HEK293 (cell line): ENCODE measurements around the gene HCCS.
A peak's percentile ranks its signal among the peaks of the same experiment; 100 is the strongest.

Source experiments
- CTCF ChIA-PET: fragments of 350-600 bp; formaldehyde crosslinking; extraction: SDS; loops from one replicate; lab custom pipeline; 2021; ENCODE audit warnings: antibody characterized with exemption; lab: Yijun Ruan, JAX
- POLR2A ChIA-PET: fragments of 300-600 bp; formaldehyde crosslinking; extraction: SDS; loops from one replicate; lab custom pipeline; 2020; ENCODE audit warnings: antibody characterized with exemption, inconsistent platforms; lab: Yijun Ruan, JAX
- H3K27ac ChIP-seq: fragments of 200-500 bp; sonication (Bioruptor generic); 2 replicates; pipeline ENCODE4 v1.5.1; 2014; ENCODE audit warnings: low read depth, low read length, control low read depth, inconsistent platforms; ENCODE audit errors: extremely low read depth
- H3K36me3 ChIP-seq, 2 experiments: fragments of 200-500 bp in 1 of 2; sonication (Bioruptor generic) in 1 of 2; 1 replicate in 1 of 2; 2 replicates in 1 of 2; pipeline ENCODE4 v1.5.1; 2014 to 2017; ENCODE audit warnings: inconsistent platforms in 2 of 2, low read length in 2 of 2; ENCODE audit not compliant: control insufficient read depth in 2 of 2, insufficient read depth in 1 of 2
- H3K4me1 ChIP-seq: fragments of 200-500 bp; sonication (Bioruptor generic); 2 replicates; pipeline ENCODE4 v1.5.1; 2014; ENCODE audit warnings: mild to moderate bottlenecking, low read length, inconsistent platforms; ENCODE audit not compliant: control insufficient read depth, insufficient read depth
- H3K4me3 ChIP-seq: 2 replicates; pipeline ENCODE4 v1.5.1; 2011; ENCODE audit warnings: low read depth, mild to moderate bottlenecking, control low read depth, low read length, moderate library complexity
- H3K9me3 ChIP-seq: fragments of 200-500 bp; sonication (Bioruptor generic); 2 replicates; pipeline ENCODE4 v1.5.1; 2014; ENCODE audit warnings: low read depth, low read length, inconsistent platforms; ENCODE audit not compliant: control insufficient read depth, insufficient read depth
- BCL6B ChIP-seq: fragments of 450-650 bp; formaldehyde crosslinking; IDR thresholded peaks from 2 replicates; pipeline ENCODE4 v1.5.1; 2017; ENCODE audit warnings: missing biosample characterization, missing genetic modification characterization
- KLF17 ChIP-seq: fragments of 450-650 bp; formaldehyde crosslinking; IDR thresholded peaks from 2 replicates; pipeline ENCODE4 v1.5.1; 2016; ENCODE audit warnings: missing biosample characterization, missing genetic modification characterization
- PRDM4 ChIP-seq: fragments of 450-650 bp; formaldehyde crosslinking; IDR thresholded peaks from 2 replicates; pipeline ENCODE4 v1.5.1; 2017; ENCODE audit warnings: missing biosample characterization, missing genetic modification characterization
- SETDB1 ChIP-seq: IDR thresholded peaks from one replicate; pipeline ENCODE4 v1.6.1; 2017; ENCODE audit warnings: mild to moderate bottlenecking, low read length, moderate library complexity, mixed read lengths; ENCODE audit not compliant: insufficient read length
- SP3 ChIP-seq: fragments of 450-650 bp; formaldehyde crosslinking; IDR thresholded peaks from 2 replicates; pipeline ENCODE4 v1.5.1; 2016; ENCODE audit warnings: missing biosample characterization, missing genetic modification characterization
- ZBTB6 ChIP-seq: fragments of 450-650 bp; formaldehyde crosslinking; IDR thresholded peaks from 2 replicates; pipeline ENCODE4 v1.5.1; 2017; ENCODE audit warnings: missing biosample characterization, missing genetic modification characterization
- ZBTB8A ChIP-seq: fragments of 450-650 bp; formaldehyde crosslinking; IDR thresholded peaks from 2 replicates; pipeline ENCODE4 v1.5.1; 2016; ENCODE audit warnings: missing biosample characterization, missing genetic modification characterization
- ZFP37 ChIP-seq: fragments of 450-650 bp; formaldehyde crosslinking; IDR thresholded peaks from 2 replicates; pipeline ENCODE4 v1.5.1; 2016; ENCODE audit warnings: missing biosample characterization, missing genetic modification characterization
- ZNF121 ChIP-seq: fragments of 450-650 bp; formaldehyde crosslinking; IDR thresholded peaks from 2 replicates; pipeline ENCODE4 v1.5.1; 2016; ENCODE audit warnings: missing biosample characterization, missing genetic modification characterization
- ZNF157 ChIP-seq: fragments of 450-650 bp; formaldehyde crosslinking; IDR thresholded peaks from 2 replicates; pipeline ENCODE4 v1.5.1; 2016; ENCODE audit warnings: missing biosample characterization, missing genetic modification characterization
- ZNF169 ChIP-seq: fragments of 450-650 bp; formaldehyde crosslinking; IDR thresholded peaks from 2 replicates; pipeline ENCODE4 v1.5.1; 2016; ENCODE audit warnings: missing biosample characterization, missing genetic modification characterization
- ZNF211 ChIP-seq: fragments of 450-650 bp; formaldehyde crosslinking; IDR thresholded peaks from 2 replicates; pipeline ENCODE4 v1.5.1; 2016; ENCODE audit warnings: low read depth, missing biosample characterization, missing genetic modification characterization
- ZNF223 ChIP-seq: fragments of 450-650 bp; formaldehyde crosslinking; IDR thresholded peaks from 2 replicates; pipeline ENCODE4 v1.5.1; 2016; ENCODE audit warnings: missing biosample characterization, missing genetic modification characterization
- ZNF239 ChIP-seq: fragments of 450-650 bp; formaldehyde crosslinking; IDR thresholded peaks from 2 replicates; pipeline ENCODE4 v1.5.1; 2016; ENCODE audit warnings: missing biosample characterization, missing genetic modification characterization
- ZNF362 ChIP-seq: fragments of 450-650 bp; formaldehyde crosslinking; IDR thresholded peaks from 2 replicates; pipeline ENCODE4 v1.5.1; 2016; ENCODE audit warnings: missing biosample characterization, missing genetic modification characterization
- ZNF37A ChIP-seq: fragments of 450-650 bp; IDR thresholded peaks from 2 replicates; pipeline ENCODE4 v1.5.1; 2018; ENCODE audit warnings: missing biosample characterization, missing genetic modification characterization
- ZNF501 ChIP-seq: fragments of 450-650 bp; formaldehyde crosslinking; IDR thresholded peaks from 2 replicates; pipeline ENCODE4 v1.5.1; 2016; ENCODE audit warnings: missing biosample characterization, missing genetic modification characterization
- ZNF596 ChIP-seq: fragments of 450-650 bp; IDR thresholded peaks from 2 replicates; pipeline ENCODE4 v1.5.0; 2018; ENCODE audit warnings: missing biosample characterization, mild to moderate bottlenecking, missing genetic modification characterization, moderate library complexity
- ZNF645 ChIP-seq: fragments of 450-650 bp; formaldehyde crosslinking; IDR thresholded peaks from 2 replicates; pipeline ENCODE4; 2016; ENCODE audit warnings: missing biosample characterization, missing genetic modification characterization
- ZNF654 ChIP-seq: fragments of 450-650 bp; formaldehyde crosslinking; IDR thresholded peaks from 2 replicates; pipeline ENCODE4 v1.5.1; 2016; ENCODE audit warnings: low read depth, missing biosample characterization, missing genetic modification characterization
- ZNF76 ChIP-seq: fragments of 450-650 bp; formaldehyde crosslinking; IDR thresholded peaks from 2 replicates; pipeline ENCODE4; 2016; ENCODE audit warnings: low read depth, missing biosample characterization, missing genetic modification characterization, borderline replicate concordance
- ZNF768 ChIP-seq: fragments of 450-650 bp; formaldehyde crosslinking; IDR thresholded peaks from 2 replicates; pipeline ENCODE4 v1.5.1; 2018; ENCODE audit warnings: missing biosample characterization, mild to moderate bottlenecking, missing genetic modification characterization
- ZNF791 ChIP-seq: fragments of 450-650 bp; formaldehyde crosslinking; IDR thresholded peaks from 2 replicates; pipeline ENCODE4 v1.5.1; 2016; ENCODE audit warnings: missing biosample characterization, missing genetic modification characterization

HCCS gene

GRCh38 chrX:11105080-11105479 lies 6.1 kb upstream of the HCCS start (continued):
- TF ChIP-seq ZNF76 (tag by site-specific recombination) (no peak), ZNF768 (tag by site-specific recombination) (no peak), ZNF645 (tag by site-specific recombination) (no peak)

GRCh38 chrX:11108253-11108941 lies 2.7 kb upstream of the HCCS start:
- CTCF ChIA-PET, result no interaction called here
- H3K27ac ChIP-seq, result no peak overlapping the region
- no peak overlapping the region for H3K4me3 ChIP-seq
- TF ChIP-seq ZNF501, result no peak
- no peak for TF ChIP-seq KLF17 (tag by site-specific recombination)
- TF ChIP-seq ZNF239 (tag by site-specific recombination), result no peak
- no peak for TF ChIP-seq ZBTB8A (tag by site-specific recombination)
- TF ChIP-seq ZNF76 (tag by site-specific recombination), result peak; percentile 78
- TF ChIP-seq ZNF157 (tag by site-specific recombination), result no peak
- H3K9me3 ChIP-seq, result no peaks in the 10 kb centered on the region
- H3K4me1 ChIP-seq, result no peaks in the 10 kb centered on the region
- POLR2A ChIA-PET, result no interaction called here
- peaks cover 0 to 20% of the 10 kb centered on the region in 2 experiments; a peak in 1 of 3 replicates for H3K36me3 ChIP-seq

- no peaks in the 10 kb centered on the region for H3K9me3 ChIP-seq
- H3K27ac ChIP-seq, result no peak overlapping the region
- no peak overlapping the region for H3K4me3 ChIP-seq
- H3K4me1 ChIP-seq, result no peaks in the 10 kb centered on the region
- ChIA-PET POLR2A (no interaction called here), CTCF (interaction anchor here (1.0 kb wide), 1 partner anchor 27 kb away, joined by 3 read pairs; no protein-coding TSS in a partner anchor)
- H3K36me3 ChIP-seq, result peaks cover 0 to 36% of the 10 kb centered on the region in 2 experiments; a peak in 1 of 3 replicates
- TF ChIP-seq ZFP37, result no peak
- no peak for TF ChIP-seq ZBTB6 (tag by site-specific recombination)
- no peak for TF ChIP-seq ZNF223 (tag by site-specific recombination)
- peak; percentile 96 for TF ChIP-seq ZNF76 (tag by site-specific recombination)
- TF ChIP-seq SETDB1, result peak; percentile 48
- TF ChIP-seq SP3 (tag by site-specific recombination), result 0 out of 2 replicates have a peak, but pooled peaks have one; percentile 12
- TF ChIP-seq ZNF362, result no peak
- no peak for TF ChIP-seq PRDM4 (tag by site-specific recombination)
- TF ChIP-seq ZNF791, result no peak
- no peak for TF ChIP-seq ZNF169 (tag by site-specific recombination)
- TF ChIP-seq ZNF596 (tag by site-specific recombination), result no peak
- no peak for TF ChIP-seq ZNF37A
- no peak for TF ChIP-seq ZNF654 (tag by site-specific recombination)
- no peak for TF ChIP-seq ZNF121 (tag by site-specific recombination)
- TF ChIP-seq BCL6B (tag by site-specific recombination), result no peak
- no peak for TF ChIP-seq ZNF211 (tag by site-specific recombination)
Measured at GRCh38 chrX:11109968-11110367, 1.2 kb upstream of the HCCS start.
